Measurements from ENCODE around the gene AGTR1.
A peak's percentile ranks its signal among the peaks of the same experiment; 100 is the strongest.

The AGTR1 gene

GRCh38 chr3:148697306-148698189, at the start of gene AGTR1:
AGTR1 (plus strand) TSS chr3:148697903; CDS start chr3:148741036, 43,133 bp downstream.
- no peak within 1 kb of the TSS for H3K4me3 Mint-ChIP-seq
- ATAC-seq (no peak), DNase-seq (ENCODE audit: low spot score in 2 of 2) (no peak)
- peaks cover 2% of the 10 kb centered on the region for H3K9me3 Mint-ChIP-seq
- H3K4me1 Mint-ChIP-seq, result no peaks in the 10 kb centered on the region
- H3K27ac Mint-ChIP-seq, result no peak within 1 kb of the TSS
- no peaks in the 10 kb centered on the region for H3K36me3 Mint-ChIP-seq

- Mint-ChIP-seq H3K4me3 (no peak overlapping the region), H3K4me1 (no peaks in the 10 kb centered on the region), H3K27ac (no peak overlapping the region), H3K9me3 (no peaks in the 10 kb centered on the region), H3K36me3 (no peaks in the 10 kb centered on the region)
- ATAC-seq (no peak), DNase-seq (ENCODE audit: low spot score in 2 of 2) (no peak)
These were observed 48.9 kb upstream of the AGTR1 start for GRCh38 chr3:148648685-148649352.

GRCh38 chr3:148651549-148651948, 46.2 kb upstream of the AGTR1 start:
- Mint-ChIP-seq H3K9me3 (peaks cover 4% of the 10 kb centered on the region), H3K36me3 (no peaks in the 10 kb centered on the region), H3K27ac (no peak overlapping the region), H3K4me1 (no peaks in the 10 kb centered on the region), H3K4me3 (no peak overlapping the region)
- ATAC-seq (no peak), DNase-seq (ENCODE audit: low spot score in 2 of 2) (no peak)

GRCh38 chr3:148654433-148654832, 43.3 kb upstream of the AGTR1 start:
- no peak for DNase-seq (ENCODE audit: low spot score in 2 of 2)
- Mint-ChIP-seq H3K4me1 (no peaks in the 10 kb centered on the region), H3K9me3 (peaks cover 6% of the 10 kb centered on the region), H3K4me3 (no peak overlapping the region), H3K36me3 (no peaks in the 10 kb centered on the region), H3K27ac (no peak overlapping the region)
- no peak for ATAC-seq

GRCh38 chr3:148657470-148657869, 40.2 kb upstream of the AGTR1 start:
- ATAC-seq (no peak), DNase-seq (ENCODE audit: low spot score in 2 of 2) (no peak)
- H3K36me3 Mint-ChIP-seq, result no peaks in the 10 kb centered on the region
- H3K4me1 Mint-ChIP-seq, result no peaks in the 10 kb centered on the region
- peaks cover 8% of the 10 kb centered on the region for H3K9me3 Mint-ChIP-seq
- no peak overlapping the region for H3K27ac Mint-ChIP-seq
- H3K4me3 Mint-ChIP-seq, result no peak overlapping the region

GRCh38 chr3:148659512-148659911, 38.2 kb upstream of the AGTR1 start:
- DNase-seq (ENCODE audit: low spot score in 2 of 2) (no peak), ATAC-seq (no peak)
- H3K4me3 Mint-ChIP-seq, result no peak overlapping the region
- H3K36me3 Mint-ChIP-seq, result no peaks in the 10 kb centered on the region
- peaks cover 8% of the 10 kb centered on the region for H3K9me3 Mint-ChIP-seq
- H3K27ac Mint-ChIP-seq, result no peak overlapping the region
- no peaks in the 10 kb centered on the region for H3K4me1 Mint-ChIP-seq

- Mint-ChIP-seq H3K9me3 (peaks cover 9% of the 10 kb centered on the region), H3K4me3 (no peak overlapping the region), H3K27ac (no peak overlapping the region), H3K36me3 (no peaks in the 10 kb centered on the region), H3K4me1 (no peaks in the 10 kb centered on the region)
- DNase-seq (ENCODE audit: low spot score in 2 of 2) (no peak), ATAC-seq (no peak)
These were observed 17.4 kb upstream of the AGTR1 start for GRCh38 chr3:148680289-148680688.

GRCh38 chr3:148681080-148681479, 16.6 kb upstream of the AGTR1 start:
- Mint-ChIP-seq H3K36me3 (no peaks in the 10 kb centered on the region), H3K4me1 (no peaks in the 10 kb centered on the region)
- no peak for DNase-seq (ENCODE audit: low spot score in 2 of 2)

GRCh38 chr3:148682997-148683396, 14.7 kb upstream of the AGTR1 start:
- no peaks in the 10 kb centered on the region for H3K36me3 Mint-ChIP-seq
- DNase-seq (ENCODE audit: low spot score in 2 of 2) (no peak), ATAC-seq (no peak)
- peaks cover 6% of the 10 kb centered on the region for H3K9me3 Mint-ChIP-seq
- H3K4me3 Mint-ChIP-seq, result no peak overlapping the region
- no peak overlapping the region for H3K27ac Mint-ChIP-seq
- no peaks in the 10 kb centered on the region for H3K4me1 Mint-ChIP-seq

More at GRCh38 chr3:148681080-148681479, 16.6 kb upstream of the AGTR1 start:
- ATAC-seq, result no peak
- Mint-ChIP-seq H3K4me3 (no peak overlapping the region), H3K27ac (no peak overlapping the region), H3K9me3 (peaks cover 9% of the 10 kb centered on the region)

GRCh38 chr3:148694116-148694515, 3.6 kb upstream of the AGTR1 start:
- no peak for DNase-seq (ENCODE audit: low spot score in 2 of 2)
- H3K9me3 Mint-ChIP-seq, result peaks cover 2% of the 10 kb centered on the region
- no peaks in the 10 kb centered on the region for H3K4me1 Mint-ChIP-seq
- no peak for ATAC-seq
- no peak overlapping the region for H3K27ac Mint-ChIP-seq
- no peak overlapping the region for H3K4me3 Mint-ChIP-seq
- no peaks in the 10 kb centered on the region for H3K36me3 Mint-ChIP-seq

GRCh38 chr3:148698190-148698810, 597 bp downstream of the AGTR1 start:
- H3K9me3 Mint-ChIP-seq, result peaks cover 2% of the 10 kb centered on the region
- no peak overlapping the region for H3K27ac Mint-ChIP-seq
- no peak overlapping the region for H3K4me3 Mint-ChIP-seq
- ATAC-seq (peak; percentile 19), DNase-seq (ENCODE audit: low spot score in 2 of 2) (no peak)
- H3K4me1 Mint-ChIP-seq, result no peaks in the 10 kb centered on the region
- H3K36me3 Mint-ChIP-seq, result no peaks in the 10 kb centered on the region

- Mint-ChIP-seq H3K27ac (no peak overlapping the region), H3K9me3 (no peaks in the 10 kb centered on the region)
- ATAC-seq, result no peak
These were observed 7.6 kb downstream of the AGTR1 start for GRCh38 chr3:148705314-148705713.

GRCh38 chr3:148707601-148708380, 10.1 kb downstream of the AGTR1 start:
- Mint-ChIP-seq H3K36me3 (no peaks in the 10 kb centered on the region), H3K4me1 (no peaks in the 10 kb centered on the region), H3K9me3 (no peaks in the 10 kb centered on the region), H3K27ac (no peak overlapping the region), H3K4me3 (no peak overlapping the region)
- no peak for DNase-seq (ENCODE audit: low spot score in 2 of 2)
- no peak for ATAC-seq

More at GRCh38 chr3:148705314-148705713, 7.6 kb downstream of the AGTR1 start:
- no peaks in the 10 kb centered on the region for H3K4me1 Mint-ChIP-seq
- no peak overlapping the region for H3K4me3 Mint-ChIP-seq
- no peak for DNase-seq (ENCODE audit: low spot score in 2 of 2)
- no peaks in the 10 kb centered on the region for H3K36me3 Mint-ChIP-seq

- no peak for ATAC-seq
- Mint-ChIP-seq H3K9me3 (no peaks in the 10 kb centered on the region), H3K4me3 (no peak overlapping the region), H3K4me1 (no peaks in the 10 kb centered on the region), H3K27ac (no peak overlapping the region), H3K36me3 (no peaks in the 10 kb centered on the region)
- DNase-seq (ENCODE audit: low spot score in 2 of 2), result no peak
These were observed 10.7 kb downstream of the AGTR1 start for GRCh38 chr3:148708409-148708808.

All from stimulated activated effector memory CD8-positive, alpha-beta T cell treated with anti-CD3 and anti-CD28 coated beads, Interleukin-12 subunit alpha, Interleukin-12 subunit beta, amount 100 ng/mL, for 72 hours (primary cell).